Activated CD4-positive, alpha-beta T cell treated with anti-CD3 and anti-CD28 coated beads for 36 hours (primary cell): ENCODE data around the gene ZNF836. TPM values are rescaled to one million over a fixed set of nuclear protein-coding genes. Genes with fewer than 3 reads are reported as not detected.

Experiments used
- total RNA-seq, 2 experiments: library from RNA; stranded (reverse); gene quantifications; one replicate each; pipeline ENCODE4 v1.2.3, GENCODE V29; 2021

The ZNF836 gene
- total RNA-seq, 2 experiments from 2014 or later: 10.1 to 11.5 TPM

Other genes starting within 250 kb of the ZNF836 start
- gene ZNF613, start 244.1 kb downstream of the ZNF836 start, total RNA-seq: 1 to 10 TPM; 4.2 to 6.3 TPM
- 1 to 10 TPM; 7.1 to 7.9 TPM for gene ZNF350, start 184.8 kb downstream of the ZNF836 start, total RNA-seq
- gene ZNF615, start 163.4 kb downstream of the ZNF836 start, total RNA-seq: 1 to 10 TPM; 8.7 to 9.0 TPM
- gene ZNF614, start 143.2 kb downstream of the ZNF836 start, total RNA-seq: 10 to 100 TPM in 1 of 2 experiments, 1 to 10 TPM in 1; 9.4 to 10.6 TPM
- gene ZNF432, start 122.8 kb downstream of the ZNF836 start, total RNA-seq: 10 to 100 TPM; 11.5 to 12.8 TPM
- 10 to 100 TPM; 18.0 to 20.3 TPM for gene ZNF841, start 75.9 kb downstream of the ZNF836 start, total RNA-seq
- gene ZNF616, start 31.7 kb downstream of the ZNF836 start, total RNA-seq: 10 to 100 TPM; 13.9 to 15.7 TPM
- gene PPP2R1A, start 18.4 kb upstream of the ZNF836 start, total RNA-seq: 100 to 1,000 TPM; 215 to 231 TPM
- 10 to 100 TPM; 28.6 to 34.2 TPM for gene ZNF766, start 98.0 kb upstream of the ZNF836 start, total RNA-seq
- 1 to 10 TPM; 4.8 to 5.0 TPM for gene ZNF480, start 125.5 kb upstream of the ZNF836 start, total RNA-seq
- gene ZNF610, start 164.6 kb upstream of the ZNF836 start, total RNA-seq: 1 to 10 TPM; 2.3 to 3.3 TPM
- gene ZNF880, start 198.3 kb upstream of the ZNF836 start, total RNA-seq: 10 to 100 TPM; 11.5 to 13.7 TPM
- gene ZNF528, start 226.2 kb upstream of the ZNF836 start, total RNA-seq: 1 to 10 TPM; 8.2 to 8.6 TPM